GM23248 (cell line): ENCODE data around the gene IFNLR1. TPM values are rescaled to one million over a fixed set of nuclear protein-coding genes. Genes with fewer than 3 reads are reported as not detected.

ENCODE experiments used
- DNase-seq: peaks from one replicate; pipeline ENCODE4 v3.0.0-alpha.2; 2015
- H2AFZ ChIP-seq: fragments of 200-600 bp; sonication (generic); 2 replicates; pipeline ENCODE4 v1.6.1; 2016; ENCODE audit warnings: antibody characterized with exemption
- H3F3A ChIP-seq: fragments of 200-600 bp; sonication (generic); 2 replicates; pipeline ENCODE4 v1.6.1; 2016; ENCODE audit warnings: mild to moderate bottlenecking, antibody characterized with exemption, mixed run types; ENCODE audit not compliant: insufficient read depth
- H3K27ac ChIP-seq: fragments of 200-600 bp; sonication (generic); 2 replicates; pipeline ENCODE4 v1.5.1; 2016; ENCODE audit warnings: mild to moderate bottlenecking
- H3K27me3 ChIP-seq: fragments of 200-600 bp; sonication (generic); replicated peaks from 2 replicates; pipeline ENCODE4 v1.6.1; 2016; ENCODE audit warnings: mild to moderate bottlenecking; ENCODE audit not compliant: insufficient read depth
- H3K36me3 ChIP-seq: fragments of 200-600 bp; sonication (generic); 2 replicates; pipeline ENCODE4 v1.6.1; 2016; ENCODE audit warnings: low read depth, mild to moderate bottlenecking
- H3K4me1 ChIP-seq: fragments of 200-600 bp; sonication (generic); 2 replicates; pipeline ENCODE4 v1.6.1; 2016; ENCODE audit warnings: mild to moderate bottlenecking; ENCODE audit not compliant: insufficient read depth
- H3K4me2 ChIP-seq: fragments of 200-600 bp; sonication (generic); one replicate; pipeline ENCODE4 v1.6.1; 2016; ENCODE audit warnings: mild to moderate bottlenecking; ENCODE audit not compliant: unreplicated experiment
- H3K4me3 ChIP-seq: fragments of 200-600 bp; sonication (generic); 2 replicates; pipeline ENCODE4 v1.5.1; 2016; ENCODE audit warnings: mild to moderate bottlenecking
- H3K79me2 ChIP-seq: fragments of 200-600 bp; sonication (generic); 2 replicates; pipeline ENCODE4 v1.6.1; 2016; ENCODE audit warnings: mild to moderate bottlenecking; ENCODE audit not compliant: insufficient read depth
- H3K9ac ChIP-seq: fragments of 200-600 bp; sonication (generic); 2 replicates; pipeline ENCODE4 v1.6.1; 2016; ENCODE audit warnings: mild to moderate bottlenecking
- H3K9me2 ChIP-seq: fragments of 200-600 bp; sonication (generic); 2 replicates; pipeline ENCODE4 v1.6.1; 2016; ENCODE audit warnings: mixed run types, mild to moderate bottlenecking, moderate library complexity; ENCODE audit not compliant: insufficient read depth
- H3K9me3 ChIP-seq: fragments of 200-600 bp; sonication (generic); one replicate; pipeline ENCODE4 v1.6.1; 2017; ENCODE audit warnings: low read depth
- H4K20me1 ChIP-seq: fragments of 200-600 bp; sonication (generic); 2 replicates; pipeline ENCODE4 v1.6.0; 2016; ENCODE audit not compliant: insufficient read depth
- EZH2 ChIP-seq: fragments of 200-600 bp; sonication (generic); IDR thresholded peaks from 2 replicates; pipeline ENCODE4 v1.6.1; 2018; ENCODE audit warnings: antibody characterized with exemption, mild to moderate bottlenecking; ENCODE audit not compliant: insufficient read depth, poor library complexity, severe bottlenecking
- EZH2phosphoT487 ChIP-seq: fragments of 200-600 bp; sonication (generic); IDR thresholded peaks from 2 replicates; pipeline ENCODE4 v1.6.1; 2018; ENCODE audit warnings: antibody characterized with exemption, moderate library complexity, mild to moderate bottlenecking, low read depth; ENCODE audit not compliant: insufficient read depth
- WGBS, 2 experiments: methylation state at CpG; one replicate each; pipeline ENCODE4 v1.1.6; 2015 to 2017; ENCODE audit warnings: low lambda C conversion rate in 2 of 2, low coverage in 1 of 2; ENCODE audit errors: missing lambda C conversion rate in 2 of 2; 5-methylcytosine and 5-hydroxymethylcytosine counted together
- in situ Hi-C: fragments of 300-500 bp; cut with MboI; formaldehyde crosslinking; loops from 2 replicates; pipeline ENCODE4 v1.15.0; 2020
- polyA plus RNA-seq: library from polyadenylated mRNA; unstranded; fragments of >200 nt; fragmentation: Nextera tagmentation; extraction: Ambion mirVana; gene quantifications from 2 replicates; pipeline ENCODE4 v1.2.1, GENCODE V29; 2016
- total RNA-seq: library from RNA; depleted of rRNA; stranded (reverse); fragments of >200 nt; shearing (Covaris generic); gene quantifications from 2 replicates; pipeline ENCODE4 v1.2.3, GENCODE V29; 2014

The IFNLR1 gene
- total and polyA plus RNA-seq, 2 experiments from 2014 or later, result not detected

DNA sequence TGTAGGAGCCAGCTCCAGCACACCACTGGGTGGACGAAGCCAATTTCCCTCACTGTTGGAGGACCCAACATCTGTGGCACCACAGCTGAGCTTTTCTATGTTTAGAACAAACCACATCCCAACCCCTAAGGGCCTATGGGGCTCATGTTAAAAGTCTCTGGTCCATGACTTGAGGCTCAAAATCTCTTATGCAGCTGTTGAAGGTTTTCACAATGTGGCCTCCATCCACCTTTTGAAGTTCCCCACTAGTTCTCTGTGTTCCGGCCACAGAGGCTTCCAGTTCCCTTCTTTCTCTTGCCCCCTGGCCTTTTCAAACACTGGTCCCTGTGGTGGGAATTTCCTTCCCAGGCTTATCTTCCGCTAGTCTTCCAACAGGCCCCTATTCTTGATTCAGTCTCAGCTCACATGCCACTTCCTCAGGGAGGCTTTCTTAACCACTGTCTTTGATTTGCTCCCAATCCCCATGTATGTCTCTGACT is 3.9 kb upstream of the IFNLR1 start:
- in situ Hi-C loops, result no loop called here
- no peaks in the 10 kb centered on the region; the same call in 1 of the 2 replicates for H3K4me1 ChIP-seq
- H3K9me2 ChIP-seq, result no peaks in the 10 kb centered on the region
- H3K36me3 ChIP-seq, result no peaks in the 10 kb centered on the region
- DNase-seq, result no peak
- H4K20me1 ChIP-seq, result no peaks in the 10 kb centered on the region
- peaks cover 6% of the 10 kb centered on the region; the same call in 1 of the 2 replicates for H3F3A ChIP-seq
- no peaks in the 10 kb centered on the region for H3K9me3 ChIP-seq
- H3K79me2 ChIP-seq, result no peaks in the 10 kb centered on the region
- no peak overlapping the region for H2AFZ ChIP-seq
- WGBS, 2 experiments, result 98 to 100% methylated on average over 3 of the region's 3 CpGs
- H3K9ac ChIP-seq, result no peak overlapping the region
- no peak overlapping the region for H3K4me3 ChIP-seq
- no peak overlapping the region for H3K27ac ChIP-seq
- no peak overlapping the region for H3K4me2 ChIP-seq
- no peak for TF ChIP-seq EZH2phosphoT487
- TF ChIP-seq EZH2, result no peak
- peaks cover 4% of the 10 kb centered on the region for H3K27me3 ChIP-seq

DNA sequence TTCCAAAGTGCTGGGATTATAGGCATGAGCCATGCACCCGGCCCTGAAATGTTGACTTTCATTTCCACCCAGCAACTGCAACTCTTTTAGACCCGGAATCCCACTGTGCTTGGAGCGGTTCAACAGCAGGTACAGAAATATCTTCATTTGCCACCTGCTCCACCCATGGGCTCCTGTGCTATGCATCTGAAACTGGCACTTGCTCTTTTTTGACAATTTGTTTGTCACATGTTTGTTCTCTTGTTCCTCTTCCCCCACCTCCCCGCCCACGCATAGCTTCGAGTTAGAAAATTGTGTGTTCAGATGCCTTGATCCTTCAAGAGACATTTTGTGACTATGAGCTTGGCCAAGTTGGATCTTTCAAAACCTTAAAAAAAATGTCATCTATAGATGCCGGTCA is 2.4 kb upstream of the IFNLR1 start:
- no peak for DNase-seq
- peaks cover 6% of the 10 kb centered on the region; the same call in 1 of the 2 replicates for H3F3A ChIP-seq
- H3K4me2 ChIP-seq, result no peak overlapping the region
- H3K9me3 ChIP-seq, result no peaks in the 10 kb centered on the region
- peaks cover 4% of the 10 kb centered on the region for H3K27me3 ChIP-seq
- H3K27ac ChIP-seq, result no peak overlapping the region
- H4K20me1 ChIP-seq, result no peaks in the 10 kb centered on the region
- H3K79me2 ChIP-seq, result no peaks in the 10 kb centered on the region
- no peak overlapping the region for H3K4me3 ChIP-seq
- no peaks in the 10 kb centered on the region; the same call in 1 of the 2 replicates for H3K4me1 ChIP-seq
- H3K9me2 ChIP-seq, result no peaks in the 10 kb centered on the region
- no peak for TF ChIP-seq EZH2phosphoT487
- no peak for TF ChIP-seq EZH2
- 80 to 84% methylated on average over 7 of the region's 7 CpGs for WGBS, 2 experiments
- H3K9ac ChIP-seq, result no peak overlapping the region
- H3K36me3 ChIP-seq, result no peaks in the 10 kb centered on the region
- in situ Hi-C loops, result no loop called here
- no peak overlapping the region for H2AFZ ChIP-seq

DNA sequence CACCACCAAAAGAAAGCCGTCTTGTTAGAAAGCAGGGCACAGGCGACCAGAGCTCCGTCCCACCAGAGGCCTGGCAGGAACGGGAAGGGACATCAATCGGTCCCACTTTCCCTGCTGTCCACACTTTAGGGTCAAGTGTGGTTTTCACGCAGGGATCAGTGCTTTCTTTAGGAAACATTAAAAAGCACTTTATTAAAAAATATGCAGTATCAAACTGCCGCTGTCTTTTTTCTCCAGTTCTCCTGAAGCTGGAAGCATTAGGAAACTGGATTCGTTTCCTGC is 437 bp downstream of the IFNLR1 start:
- Histone ChIP-seq H3K79me2 (no peaks in the 10 kb centered on the region), H3K9me2 (no peaks in the 10 kb centered on the region), H3K4me2 (peak overlapping the region; percentile 62), H3K36me3 (no peaks in the 10 kb centered on the region), H3K27ac (no peak overlapping the region), H4K20me1 (no peaks in the 10 kb centered on the region), H3F3A (peaks cover 6% of the 10 kb centered on the region; the same call in 1 of the 2 replicates), H3K27me3 (peaks cover 4% of the 10 kb centered on the region), H3K4me3 (peak overlapping the region; percentile 70), H3K9me3 (no peaks in the 10 kb centered on the region), H3K9ac (no peak overlapping the region), H2AFZ (peak overlapping the region; percentile 76), H3K4me1 (no peaks in the 10 kb centered on the region; the same call in 1 of the 2 replicates)
- no peak for TF ChIP-seq EZH2phosphoT487
- TF ChIP-seq EZH2, result no peak
- in situ Hi-C loops, result no loop called here
- 72 to 76% methylated on average over 8 of the region's 8 CpGs for WGBS, 2 experiments
- no peak for DNase-seq

DNA sequence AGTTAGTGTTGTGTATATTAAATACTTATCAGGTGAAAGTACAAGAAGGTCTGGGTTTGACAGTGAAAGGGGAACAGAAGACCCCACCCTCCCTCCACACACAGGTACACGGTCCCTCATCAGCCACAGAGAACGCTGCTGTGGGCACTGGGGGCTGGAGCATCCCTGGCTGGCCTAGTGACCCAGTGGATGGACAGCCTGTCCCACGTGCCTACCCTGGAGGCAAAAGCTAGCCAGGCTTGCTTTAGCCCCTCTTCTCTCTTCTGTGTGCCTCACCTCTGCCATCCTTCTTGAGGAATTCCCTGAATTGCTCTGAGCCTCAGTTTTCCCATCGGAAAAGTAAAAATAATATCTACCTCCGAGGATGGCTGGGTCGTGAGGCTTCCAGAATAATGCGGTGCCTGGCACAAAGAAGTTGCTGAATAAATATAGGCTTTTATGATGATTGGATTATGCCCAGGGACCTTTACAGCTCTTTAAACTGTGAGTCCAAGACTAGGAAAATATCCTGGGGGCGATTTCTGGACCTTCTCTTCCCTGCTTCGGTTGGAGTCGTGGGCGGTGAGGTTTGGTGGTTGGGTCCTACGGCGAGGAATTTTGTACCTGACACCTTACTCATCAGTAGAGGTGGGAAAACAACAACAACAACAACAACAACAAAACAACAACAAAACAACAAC is 918 bp downstream of the IFNLR1 start:
- in situ Hi-C loops, result no loop called here
- no peak overlapping the region for H3K9ac ChIP-seq
- WGBS, 2 experiments, result 94 to 95% methylated on average over 12 to 13 of the region's 13 CpGs

More for the DNA sequence above, 918 bp downstream of the IFNLR1 start:
- H2AFZ ChIP-seq, result no peak overlapping the region
- peaks cover 6% of the 10 kb centered on the region; the same call in 1 of the 2 replicates for H3F3A ChIP-seq
- no peaks in the 10 kb centered on the region for H3K36me3 ChIP-seq
- no peaks in the 10 kb centered on the region for H4K20me1 ChIP-seq
- TF ChIP-seq EZH2phosphoT487 (no peak), EZH2 (no peak)
- H3K4me1 ChIP-seq, result no peaks in the 10 kb centered on the region; the same call in 1 of the 2 replicates
- H3K9me3 ChIP-seq, result no peaks in the 10 kb centered on the region
- no peak overlapping the region for H3K27ac ChIP-seq
- no peak overlapping the region for H3K4me3 ChIP-seq
- no peaks in the 10 kb centered on the region for H3K9me2 ChIP-seq
- peaks cover 4% of the 10 kb centered on the region for H3K27me3 ChIP-seq
- no peaks in the 10 kb centered on the region for H3K79me2 ChIP-seq
- DNase-seq, result no peak
- H3K4me2 ChIP-seq, result no peak overlapping the region
